GM10248 (cell line): ENCODE measurements around the gene REXO2.

Experiments
- CTCF ChIA-PET: fragments of 300-600 bp; sonication (Branson Sonifier 250); formaldehyde crosslinking; extraction: SDS; loops from one replicate; lab custom pipeline; 2021; ENCODE audit warnings: antibody characterized with exemption; lab: Yijun Ruan, JAX
- POLR2A ChIA-PET: fragments of 350-650 bp; sonication (Branson Sonifier 250); formaldehyde crosslinking; extraction: SDS; loops from one replicate; lab custom pipeline; 2020; ENCODE audit warnings: antibody characterized with exemption; lab: Yijun Ruan, JAX
- DNase-seq: peaks from one replicate; pipeline ENCODE4 v3.0.0; 2012; ENCODE audit errors: extremely low spot score
- TF ChIP-seq, protein P1 (sequence below): IDR thresholded peaks from 2 replicates; pipeline ENCODE4 v1.5.1; 2012; ENCODE audit warnings: mild to moderate bottlenecking, low read depth; ENCODE audit errors: extremely low read depth, missing control alignments, control extremely low read depth

Gene REXO2

DNA sequence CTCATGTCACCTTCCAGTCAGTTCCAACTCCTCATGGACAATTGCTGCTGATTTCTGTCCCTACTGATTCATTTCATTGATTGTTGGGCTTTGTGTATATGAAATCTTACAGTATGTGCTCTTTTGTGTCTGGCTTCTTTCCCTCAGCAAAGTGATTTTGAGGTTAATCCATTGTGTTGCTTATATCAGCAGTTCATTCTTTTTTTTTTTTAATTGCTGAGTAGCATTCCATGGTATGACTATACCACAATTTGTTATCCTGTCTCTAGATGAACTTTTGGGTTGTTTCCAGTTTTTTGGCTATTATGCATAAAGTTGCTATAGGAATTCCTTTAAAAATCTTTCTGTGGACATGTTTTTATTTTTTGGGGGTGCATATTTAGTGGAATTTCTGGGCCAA, 60.5 kb downstream of the REXO2 start:
- ChIA-PET POLR2A (no interaction called here), CTCF (no interaction called here)
- TF ChIP-seq, protein P1, sequence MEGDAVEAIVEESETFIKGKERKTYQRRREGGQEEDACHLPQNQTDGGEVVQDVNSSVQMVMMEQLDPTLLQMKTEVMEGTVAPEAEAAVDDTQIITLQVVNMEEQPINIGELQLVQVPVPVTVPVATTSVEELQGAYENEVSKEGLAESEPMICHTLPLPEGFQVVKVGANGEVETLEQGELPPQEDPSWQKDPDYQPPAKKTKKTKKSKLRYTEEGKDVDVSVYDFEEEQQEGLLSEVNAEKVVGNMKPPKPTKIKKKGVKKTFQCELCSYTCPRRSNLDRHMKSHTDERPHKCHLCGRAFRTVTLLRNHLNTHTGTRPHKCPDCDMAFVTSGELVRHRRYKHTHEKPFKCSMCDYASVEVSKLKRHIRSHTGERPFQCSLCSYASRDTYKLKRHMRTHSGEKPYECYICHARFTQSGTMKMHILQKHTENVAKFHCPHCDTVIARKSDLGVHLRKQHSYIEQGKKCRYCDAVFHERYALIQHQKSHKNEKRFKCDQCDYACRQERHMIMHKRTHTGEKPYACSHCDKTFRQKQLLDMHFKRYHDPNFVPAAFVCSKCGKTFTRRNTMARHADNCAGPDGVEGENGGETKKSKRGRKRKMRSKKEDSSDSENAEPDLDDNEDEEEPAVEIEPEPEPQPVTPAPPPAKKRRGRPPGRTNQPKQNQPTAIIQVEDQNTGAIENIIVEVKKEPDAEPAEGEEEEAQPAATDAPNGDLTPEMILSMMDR = no peak
- DNase-seq = no peak
